Activated naive CD4-positive, alpha-beta T cell treated with anti-CD3 and anti-CD28 coated beads, Interleukin-2, amount 50 U/mL, for 16 hours (primary cell): Measurements from ENCODE around the gene IL27RA.
A peak's percentile ranks its signal among the peaks of the same experiment; 100 is the strongest.

Source experiments
- DNase-seq: peaks from one replicate; pipeline ENCODE4 v3.0.0-alpha.2; 2020

Gene IL27RA

GRCh38 chr19:14031719-14032480 lies at the start of gene IL27RA:
Gene IL27RA, plus strand, starts transcription at chr19:14031762. Its CDS starts 111 bp downstream, at chr19:14031873.
- DNase-seq: peak; percentile 81

DNA sequence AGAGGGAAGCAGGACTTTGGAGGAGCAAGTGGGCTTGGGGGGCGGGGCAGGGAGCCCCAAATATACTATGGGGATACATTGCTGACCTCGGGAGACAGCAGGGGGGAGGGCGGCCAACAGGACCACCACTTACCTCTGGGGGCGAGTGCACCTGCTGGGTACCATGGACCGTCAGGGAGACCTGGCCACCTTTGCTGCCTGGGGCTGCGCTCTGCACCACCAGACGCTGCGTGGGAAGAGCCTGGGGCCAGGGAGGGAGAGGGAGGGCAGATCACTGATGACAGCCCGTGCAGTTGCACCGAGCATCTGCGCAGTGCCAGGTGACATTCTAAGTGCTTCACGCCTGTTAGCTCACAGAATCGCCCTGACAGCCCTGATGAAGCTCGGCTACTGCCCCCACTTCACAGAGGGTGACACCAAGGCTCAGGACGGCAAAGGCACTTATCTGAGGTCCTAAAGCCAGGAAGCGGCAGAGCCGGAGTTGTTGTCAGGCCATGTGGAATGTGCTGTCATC lies 49.5 kb upstream of the IL27RA start:
- DNase-seq: no peak

DNA sequence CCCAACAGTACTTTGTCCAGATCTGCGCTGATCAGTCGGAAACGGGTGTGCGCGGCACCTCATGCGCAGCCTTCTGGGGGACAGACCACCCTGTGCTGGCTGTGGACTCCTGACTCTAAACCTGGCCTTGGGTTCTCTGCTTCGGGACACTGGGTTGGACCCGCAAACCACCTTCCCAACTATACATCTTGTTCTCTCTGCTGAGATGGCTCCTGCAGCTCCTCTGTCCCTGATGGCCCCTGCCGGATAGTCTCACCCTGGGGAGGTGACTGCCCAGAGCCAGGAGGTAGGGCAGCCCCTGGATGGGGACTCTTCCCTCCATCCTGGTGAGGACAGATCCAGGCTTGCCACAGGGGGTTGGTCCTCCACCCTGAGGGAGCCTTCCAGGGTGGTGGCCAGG lies 48.8 kb upstream of the IL27RA start:
- no peak for DNase-seq

GRCh38 chr19:13983213-13983889 lies 48.2 kb upstream of the IL27RA start:
- DNase-seq: peak; percentile 42

GRCh38 chr19:13984186-13984585 lies 47.4 kb upstream of the IL27RA start:
- DNase-seq: no peak

DNA sequence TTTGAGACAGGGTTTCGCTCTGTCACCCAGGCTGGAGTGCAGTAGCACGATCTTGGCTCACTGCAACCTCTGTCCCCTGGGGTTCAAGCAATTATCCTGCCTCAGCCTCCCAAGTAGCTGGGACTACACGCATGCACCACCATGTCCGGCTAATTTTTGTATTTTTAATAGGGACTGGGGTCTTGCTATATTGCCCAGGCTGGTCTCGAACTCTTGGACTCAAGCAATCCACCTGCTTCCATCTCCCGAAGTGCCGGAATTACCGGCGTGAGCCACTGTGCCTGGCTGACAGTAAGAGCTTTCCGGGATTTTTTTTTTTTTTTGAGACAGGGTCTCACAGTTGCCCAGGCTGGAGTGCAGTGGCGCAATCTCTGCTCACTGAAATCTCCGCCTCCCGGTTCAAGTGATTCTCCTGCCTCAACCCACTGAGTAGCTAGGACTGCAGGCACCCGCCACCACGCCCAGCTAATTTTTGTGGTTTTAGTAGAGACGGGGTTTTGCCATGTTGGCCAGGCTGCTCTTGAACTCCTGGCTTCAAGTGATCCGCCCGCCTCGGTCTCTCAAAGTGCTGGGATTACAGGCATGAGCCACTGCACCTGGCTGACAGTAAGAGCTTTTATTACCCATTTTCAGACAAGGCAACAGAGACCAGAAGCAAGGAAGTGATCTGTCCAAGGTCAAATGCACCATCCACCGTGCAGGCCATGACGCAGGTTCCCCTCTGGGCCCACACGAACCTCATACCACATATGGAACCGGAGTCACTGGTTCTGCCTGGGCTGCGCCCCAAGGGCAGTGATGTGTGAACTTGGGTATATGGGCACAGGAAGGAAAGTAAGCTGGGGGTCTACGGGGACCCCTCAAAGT lies 46.5 kb upstream of the IL27RA start:
- no peak for DNase-seq

- DNase-seq: no peak
These were observed 45.7 kb upstream of the IL27RA start for GRCh38 chr19:13985771-13986347.

DNA sequence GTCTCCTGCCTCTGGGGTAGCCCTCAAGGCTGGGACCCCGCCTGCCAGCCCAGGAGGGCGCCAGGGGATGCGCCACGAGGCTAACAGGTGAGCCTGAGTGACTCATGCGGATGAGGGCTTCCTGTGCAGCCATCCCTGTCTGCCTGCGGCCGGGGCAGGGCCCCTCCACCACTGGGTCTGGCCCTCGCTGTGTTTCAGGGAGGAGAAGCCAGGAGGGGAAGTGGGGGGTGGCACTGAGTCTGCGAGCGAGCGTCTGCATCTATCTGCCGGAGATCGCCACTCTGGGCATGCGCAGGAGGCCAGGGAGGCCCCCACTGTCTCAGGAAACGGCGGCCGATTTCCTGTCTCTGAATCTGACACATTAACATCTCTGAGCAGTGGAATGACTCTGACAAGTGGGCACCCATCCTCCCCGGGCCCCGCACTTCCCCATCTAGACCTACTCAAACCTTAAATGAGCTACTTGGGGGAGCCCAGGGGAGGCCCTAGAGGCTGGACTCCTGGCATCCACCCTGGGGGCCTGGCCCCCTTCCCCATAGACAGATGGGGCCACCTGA lies 45.1 kb upstream of the IL27RA start:
- DNase-seq: peak; percentile 98

- no peak for DNase-seq
These were observed 44.3 kb upstream of the IL27RA start for GRCh38 chr19:13987101-13987890.

DNA sequence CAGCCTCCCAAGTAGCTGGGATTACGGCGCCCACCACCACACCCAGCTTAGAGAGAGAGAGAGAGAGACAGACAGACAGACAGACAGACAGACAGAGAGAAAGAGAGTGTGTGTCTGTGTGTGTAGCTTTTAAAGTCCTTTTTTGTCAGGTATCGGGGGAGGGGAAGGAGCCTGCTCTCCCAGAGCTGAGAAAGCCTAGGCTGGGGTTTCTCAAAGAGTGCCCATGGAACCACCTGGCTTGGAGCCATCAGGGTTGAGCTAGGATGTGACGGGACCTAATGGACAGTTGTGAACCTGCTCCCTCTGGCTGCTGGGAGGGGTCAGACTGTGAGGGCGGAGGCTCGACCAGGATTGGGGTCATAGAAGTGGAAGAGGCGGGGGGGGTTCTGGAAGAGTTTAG lies 42.1 kb upstream of the IL27RA start:
- no peak for DNase-seq

GRCh38 chr19:13990085-13990484 lies 41.5 kb upstream of the IL27RA start:
- DNase-seq: no peak

DNA sequence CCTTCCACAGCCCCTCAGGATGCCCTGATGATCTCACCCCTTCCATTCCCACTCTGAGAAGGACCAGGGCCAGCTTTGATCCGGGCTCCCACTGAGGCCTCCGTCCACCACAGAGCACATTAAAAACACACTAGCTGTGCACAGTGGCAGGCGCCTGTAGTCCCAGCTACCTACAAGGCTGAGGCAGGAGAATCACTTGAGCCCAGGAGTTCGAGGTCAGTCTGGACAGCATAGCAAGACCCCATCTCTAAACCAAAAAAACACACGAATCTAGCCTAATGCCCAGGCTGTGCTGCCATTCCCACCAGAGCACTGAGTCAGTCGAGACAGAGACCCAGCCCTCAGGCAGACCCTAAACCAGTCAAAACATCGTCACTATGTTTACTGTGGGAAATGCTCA lies 39.5 kb upstream of the IL27RA start:
- DNase-seq: no peak

DNA sequence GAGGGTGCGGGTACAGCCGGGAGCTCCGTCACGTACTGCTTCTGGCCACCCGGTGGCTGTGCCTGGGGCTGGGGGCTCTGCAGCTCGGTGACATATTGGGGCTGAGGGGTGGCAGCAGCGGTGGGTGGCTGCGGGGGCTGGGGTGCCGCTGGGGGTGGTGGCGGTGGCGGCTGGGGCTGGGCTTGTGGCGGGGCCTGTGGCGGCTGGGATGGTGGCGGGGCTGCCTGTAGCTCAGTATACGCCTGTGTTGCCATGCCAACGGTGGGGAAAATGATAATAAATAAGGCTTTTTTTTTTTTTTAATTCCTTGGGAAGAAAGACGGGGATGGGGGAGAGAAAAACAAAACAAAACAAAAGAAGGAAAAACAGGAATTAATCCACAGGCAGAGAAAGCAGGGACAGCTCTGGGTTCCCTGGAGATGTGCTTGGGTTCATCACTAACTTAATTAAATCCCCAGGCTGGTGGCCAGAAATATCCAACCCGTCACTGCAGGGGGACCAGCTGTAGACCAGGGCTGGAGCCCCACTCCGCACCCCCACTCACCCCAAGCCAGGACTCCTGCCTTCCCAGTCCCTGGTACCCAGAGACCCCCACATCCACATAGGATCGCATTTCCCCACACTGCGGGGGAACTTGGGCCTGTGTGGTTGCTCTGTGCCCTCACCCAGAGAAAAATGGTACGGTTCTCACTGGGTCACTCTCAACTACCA lies 37.8 kb upstream of the IL27RA start:
- DNase-seq: no peak

DNA sequence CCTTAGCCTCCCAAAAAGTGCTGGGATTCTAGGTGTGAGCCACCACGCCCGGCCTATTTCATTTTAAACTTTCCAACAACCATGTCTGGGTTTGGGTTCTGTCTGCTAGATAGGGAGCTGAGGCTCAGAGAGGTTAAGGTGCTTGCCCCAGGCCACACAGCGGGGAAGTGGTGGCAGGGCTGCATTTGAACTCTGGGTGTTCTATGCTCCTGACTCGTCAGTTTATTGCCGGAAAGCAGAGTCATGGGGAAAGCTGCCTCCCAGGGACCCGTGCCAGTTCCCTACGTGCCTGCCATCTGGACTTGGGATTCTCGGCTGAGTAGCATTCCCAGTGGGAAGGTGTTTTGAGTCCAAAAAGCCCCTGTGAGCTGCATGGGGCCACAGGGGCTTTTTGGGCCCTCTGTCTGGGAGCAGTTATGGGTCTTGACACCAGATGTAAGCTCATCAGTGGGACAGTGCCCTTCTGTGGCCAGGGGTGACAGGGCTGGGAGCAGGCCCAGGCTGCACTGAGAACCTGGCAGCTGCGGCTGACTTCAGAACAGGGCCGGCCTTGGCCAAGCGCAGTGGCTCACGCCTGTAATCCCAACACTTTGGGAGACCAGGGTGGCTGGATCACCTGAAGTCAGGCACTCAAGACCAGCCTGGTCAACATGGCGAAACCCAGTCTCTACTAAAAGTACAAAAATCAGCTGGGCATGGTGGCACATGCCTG lies 36.4 kb upstream of the IL27RA start:
- no peak for DNase-seq

GRCh38 chr19:13995878-13996765 lies 35.4 kb upstream of the IL27RA start:
- DNase-seq: no peak

DNA sequence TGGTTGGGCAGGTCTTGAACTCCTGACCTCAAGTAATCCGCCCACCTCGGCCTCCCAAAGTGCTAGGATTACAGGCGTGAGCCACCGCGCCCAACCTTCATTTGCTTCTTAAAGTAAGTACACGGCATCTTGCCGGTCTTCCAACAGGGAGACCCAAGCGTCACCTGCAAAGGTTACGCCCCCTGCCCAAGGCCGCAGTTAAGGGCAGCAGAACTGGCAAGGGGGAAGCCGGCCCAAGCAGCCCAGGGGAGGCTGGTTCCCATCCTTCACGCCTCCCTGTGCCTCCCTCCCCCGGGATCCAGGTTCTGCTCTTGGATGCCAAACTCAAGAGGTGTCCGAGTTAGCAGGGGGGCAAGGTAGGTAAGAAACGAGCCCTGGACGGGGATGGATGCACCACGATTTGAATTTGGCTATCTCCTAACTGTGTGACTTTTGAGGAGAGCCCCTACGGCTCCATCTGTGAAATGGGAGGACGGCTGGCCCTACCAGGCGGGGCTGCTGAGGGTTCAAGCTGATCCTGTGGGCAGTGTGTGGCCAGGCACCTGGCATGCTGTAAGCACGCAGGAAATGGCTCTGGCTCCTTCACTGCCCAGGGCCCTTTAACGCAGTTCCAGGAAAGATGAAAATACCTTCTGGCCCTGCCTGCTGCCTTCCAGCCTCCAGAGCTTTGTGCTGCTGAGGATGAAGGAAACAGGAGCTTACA lies 34.5 kb upstream of the IL27RA start:
- DNase-seq: no peak

DNA sequence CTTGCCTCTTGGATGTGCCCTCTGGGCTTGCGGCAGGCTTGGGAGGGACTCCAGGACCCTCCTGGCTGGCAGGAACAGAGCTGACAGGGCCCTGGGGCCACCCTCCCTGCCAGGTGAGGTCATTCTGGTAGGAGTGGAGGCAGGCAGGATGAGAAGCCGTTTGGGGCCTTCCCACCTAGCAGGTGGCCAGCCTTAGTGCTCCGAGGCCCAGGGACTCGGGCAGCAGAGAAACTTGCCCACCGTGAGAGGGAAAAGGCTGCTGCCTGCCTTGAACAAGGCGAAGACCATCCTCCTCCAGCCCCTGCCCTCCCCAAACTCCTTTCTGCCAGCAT lies 34.0 kb upstream of the IL27RA start:
- no peak for DNase-seq

- no peak for DNase-seq
These were observed 33.1 kb upstream of the IL27RA start for GRCh38 chr19:13998426-13998825.

- no peak for DNase-seq
These were observed 32.5 kb upstream of the IL27RA start for GRCh38 chr19:13999085-13999484.
